ENCODE measurements around the gene NUP62.
"Not testable (repeated sequence)": the region's sequence is repeated elsewhere in the genome, so short reads cannot be mapped to it uniquely, and the experiment has no call there.

NUP62 gene

DNA sequence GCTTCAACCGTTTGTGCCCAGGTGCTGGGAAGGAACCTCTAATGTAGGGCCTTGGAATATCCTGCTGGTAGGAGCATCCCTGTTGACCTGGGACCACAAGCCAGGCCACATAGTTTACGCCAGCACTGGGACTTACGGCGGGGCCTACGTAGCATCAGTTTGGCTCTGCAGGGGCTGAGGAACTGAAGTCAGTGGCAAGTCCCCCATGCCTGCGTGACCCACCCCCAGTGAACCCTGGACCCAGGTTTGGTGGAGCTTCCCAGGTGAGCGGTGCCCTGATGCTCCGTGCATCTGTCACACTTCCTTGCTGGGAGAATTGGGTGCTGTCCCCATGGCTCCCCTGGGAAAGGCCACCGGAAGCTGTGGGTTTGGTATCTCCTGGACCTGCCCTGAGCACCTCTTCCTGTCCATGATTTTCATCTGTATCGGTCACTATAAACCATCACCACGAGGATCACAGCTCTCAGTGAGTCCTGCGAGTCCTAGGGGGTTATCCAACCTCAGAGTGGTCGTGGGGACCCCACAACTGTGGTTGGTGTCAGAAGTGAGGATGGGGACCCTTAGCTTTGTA is 21.7 kb upstream of the NUP62 start:
- no peak for DNase-seq (ENCODE audit: low spot score)
- H3K27ac ChIP-seq, result no peak overlapping the region
- H3K4me3 ChIP-seq, result no peak overlapping the region

DNA sequence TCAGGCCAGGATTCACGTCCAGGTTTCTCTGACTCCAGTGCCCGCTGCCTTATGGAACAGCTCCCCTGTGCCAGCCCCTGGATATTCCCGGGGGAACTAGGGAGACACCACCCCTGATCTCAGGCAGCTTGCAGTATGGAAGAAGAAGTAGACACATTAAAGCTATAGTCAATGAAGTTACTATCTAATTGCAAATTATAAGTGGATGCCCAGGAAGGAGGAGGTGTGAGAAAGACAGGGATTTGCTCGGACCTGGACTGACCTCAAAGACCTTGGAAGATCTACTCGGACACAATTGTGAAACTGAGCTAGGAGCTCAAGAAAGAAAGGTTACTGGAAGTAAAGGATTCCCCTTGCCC is 21.3 kb upstream of the NUP62 start:
- no peak for DNase-seq (ENCODE audit: low spot score)
- H3K27ac ChIP-seq, result no peak overlapping the region

More for the DNA sequence above, 21.7 kb upstream of the NUP62 start:
- TF ChIP-seq, protein P1, sequence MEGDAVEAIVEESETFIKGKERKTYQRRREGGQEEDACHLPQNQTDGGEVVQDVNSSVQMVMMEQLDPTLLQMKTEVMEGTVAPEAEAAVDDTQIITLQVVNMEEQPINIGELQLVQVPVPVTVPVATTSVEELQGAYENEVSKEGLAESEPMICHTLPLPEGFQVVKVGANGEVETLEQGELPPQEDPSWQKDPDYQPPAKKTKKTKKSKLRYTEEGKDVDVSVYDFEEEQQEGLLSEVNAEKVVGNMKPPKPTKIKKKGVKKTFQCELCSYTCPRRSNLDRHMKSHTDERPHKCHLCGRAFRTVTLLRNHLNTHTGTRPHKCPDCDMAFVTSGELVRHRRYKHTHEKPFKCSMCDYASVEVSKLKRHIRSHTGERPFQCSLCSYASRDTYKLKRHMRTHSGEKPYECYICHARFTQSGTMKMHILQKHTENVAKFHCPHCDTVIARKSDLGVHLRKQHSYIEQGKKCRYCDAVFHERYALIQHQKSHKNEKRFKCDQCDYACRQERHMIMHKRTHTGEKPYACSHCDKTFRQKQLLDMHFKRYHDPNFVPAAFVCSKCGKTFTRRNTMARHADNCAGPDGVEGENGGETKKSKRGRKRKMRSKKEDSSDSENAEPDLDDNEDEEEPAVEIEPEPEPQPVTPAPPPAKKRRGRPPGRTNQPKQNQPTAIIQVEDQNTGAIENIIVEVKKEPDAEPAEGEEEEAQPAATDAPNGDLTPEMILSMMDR (IDR thresholded peaks at IDR 0.05), result no peak

DNA sequence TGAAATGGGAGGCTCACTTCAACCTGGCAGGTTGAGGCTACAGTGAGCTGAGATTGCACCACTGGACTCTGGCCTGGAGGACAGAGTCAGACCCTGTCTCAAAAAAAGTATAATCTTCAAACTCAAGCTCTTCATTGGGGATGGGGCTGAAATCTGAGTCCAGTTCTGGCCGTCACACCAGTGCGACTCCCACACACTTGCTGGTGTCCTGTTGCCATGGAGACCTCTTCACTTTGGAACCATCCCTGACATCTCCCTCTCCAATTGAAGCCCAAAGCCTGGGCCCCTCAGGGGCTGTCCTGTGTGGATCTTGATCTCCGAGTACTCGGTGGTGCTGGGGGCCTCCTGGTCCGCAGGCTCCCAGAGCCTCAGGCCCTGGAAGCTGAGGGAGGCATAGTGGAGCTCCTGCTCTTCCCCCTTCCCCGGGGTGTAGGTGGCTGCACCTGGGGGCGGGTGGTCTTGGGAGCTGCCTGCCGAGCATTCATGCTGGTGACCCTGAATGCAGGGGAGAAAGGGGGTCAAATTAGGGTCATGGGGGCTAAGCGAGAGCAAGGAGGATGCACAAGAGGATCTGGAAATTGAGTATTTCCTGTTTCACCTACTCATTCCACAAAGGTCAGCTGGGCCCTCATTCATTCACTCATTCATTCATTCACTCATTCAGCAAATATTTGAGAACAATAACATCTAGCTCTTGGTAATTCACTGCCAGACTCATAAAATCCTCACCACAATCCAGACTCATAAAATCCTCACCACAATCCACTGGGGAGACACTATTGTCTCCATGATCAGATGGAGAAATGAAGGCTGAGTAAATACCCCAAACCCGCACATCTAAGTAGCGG is 20.7 kb upstream of the NUP62 start:
- TF ChIP-seq, protein P1 (IDR thresholded peaks at IDR 0.05), result no peak
- no peak overlapping the region for H3K4me3 ChIP-seq
- no peak overlapping the region for H3K27ac ChIP-seq
- no peak for DNase-seq (ENCODE audit: low spot score)

More for the DNA sequence above, 21.3 kb upstream of the NUP62 start:
- TF ChIP-seq, protein P1 (IDR thresholded peaks at IDR 0.05), result no peak
- H3K4me3 ChIP-seq, result no peak overlapping the region

DNA sequence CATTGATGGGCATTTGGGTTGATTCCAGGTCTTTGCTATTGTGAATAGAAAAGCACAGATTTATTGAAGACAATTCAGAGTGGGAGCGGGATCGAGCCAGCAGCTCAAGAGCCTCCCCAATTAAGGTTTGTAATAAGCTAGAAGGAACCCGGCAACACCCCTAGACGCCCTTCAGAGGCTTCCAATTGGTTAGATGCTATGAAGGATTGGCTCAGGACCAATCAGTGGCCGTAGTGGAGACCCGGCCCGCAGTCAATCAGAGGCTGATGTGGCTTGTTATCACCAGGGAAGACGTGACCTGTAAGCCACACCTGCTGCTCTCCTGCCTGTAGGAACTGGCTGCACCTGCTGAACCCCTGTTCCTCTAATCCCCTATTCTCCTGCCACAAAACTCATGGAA is 17.1 kb upstream of the NUP62 start:
- no peak overlapping the region for H3K4me3 ChIP-seq
- DNase-seq (ENCODE audit: low spot score), result no peak
- no peak overlapping the region for H3K27ac ChIP-seq
- TF ChIP-seq, protein P1 (IDR thresholded peaks at IDR 0.05), result no peak

DNA sequence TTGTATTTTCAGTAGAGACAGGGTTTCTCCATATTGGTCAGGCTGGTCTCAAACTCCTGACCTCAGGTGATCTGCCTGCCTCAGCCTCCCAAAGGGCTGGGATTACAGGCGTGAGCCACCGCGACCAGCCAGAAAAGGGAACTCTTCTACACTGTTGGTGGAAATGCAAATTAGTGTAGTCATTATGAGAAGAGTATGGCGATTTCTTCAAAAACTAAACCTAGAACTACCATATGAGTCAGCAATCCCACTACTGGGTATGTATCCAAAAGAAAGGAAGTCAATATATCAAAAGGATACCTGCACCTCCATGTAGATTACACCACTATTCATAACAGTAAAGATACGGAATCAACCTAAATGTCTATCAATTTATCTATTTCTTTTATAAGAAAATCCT is 15.3 kb upstream of the NUP62 start:
- not testable (repeated sequence) for H3K4me3 ChIP-seq; H3K27ac ChIP-seq; DNase-seq (ENCODE audit: low spot score)

DNA sequence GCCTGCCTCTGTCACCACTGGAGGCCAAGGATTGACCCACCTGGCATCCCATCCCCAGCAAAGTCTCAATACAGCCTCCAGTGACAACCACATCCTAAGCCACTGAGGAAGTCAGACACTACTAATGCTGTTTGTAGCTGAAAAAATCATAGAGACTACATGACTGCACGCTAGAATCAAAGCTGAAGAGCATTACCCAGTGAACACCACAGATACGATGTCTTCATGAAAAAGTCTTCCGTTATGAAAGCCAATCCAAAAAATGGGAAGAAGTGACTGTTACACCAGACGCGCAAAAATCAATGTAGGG is 11.1 kb upstream of the NUP62 start:
- TF ChIP-seq, protein P1 (IDR thresholded peaks at IDR 0.05), result no peak
- no peak overlapping the region for H3K27ac ChIP-seq
- no peak overlapping the region for H3K4me3 ChIP-seq
- DNase-seq (ENCODE audit: low spot score), result no peak

DNA sequence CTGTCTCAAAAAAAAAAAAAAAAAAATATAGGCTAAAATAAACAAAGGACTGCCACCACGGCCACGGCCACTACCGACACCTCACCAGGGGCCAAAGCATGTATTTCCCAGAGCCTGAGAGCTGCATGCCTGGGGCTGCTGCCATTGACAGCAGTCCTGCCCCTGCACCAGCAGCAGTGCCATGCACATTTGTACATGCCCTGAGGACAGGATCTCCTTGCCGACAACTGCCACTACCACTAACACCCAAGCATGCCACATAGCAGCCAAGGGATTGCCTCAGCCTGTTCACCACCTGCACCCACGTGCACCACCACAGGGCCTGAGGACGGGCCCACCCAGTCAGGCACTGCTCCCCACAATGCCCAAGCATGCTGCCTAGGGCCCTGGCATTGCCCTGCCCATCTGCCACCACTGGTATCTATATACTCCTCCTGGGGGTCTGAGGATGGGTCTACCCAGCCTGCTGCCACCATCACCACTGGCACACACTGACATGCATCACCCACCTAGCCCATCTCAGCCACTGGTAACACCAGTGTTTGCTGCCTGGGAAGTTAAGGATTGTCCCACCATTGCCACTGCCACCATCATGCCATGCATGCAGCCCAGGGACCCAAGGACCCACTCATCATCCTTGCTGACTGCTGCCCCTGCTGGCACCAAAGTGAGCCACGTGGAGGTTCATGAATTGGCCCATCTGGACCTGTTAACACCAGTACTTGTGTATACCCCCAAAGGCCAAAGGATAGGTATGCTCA is 10.6 kb upstream of the NUP62 start:
- Histone ChIP-seq H3K4me3 (no peak overlapping the region), H3K27ac (no peak overlapping the region)
- TF ChIP-seq, protein P1 (IDR thresholded peaks at IDR 0.05), result no peak
- no peak for DNase-seq (ENCODE audit: low spot score)
